SK-N-SH treated with all-trans-retinoic acid at 6 μM for 48 hours (cell line): ENCODE results near the gene USP27X.
A peak's percentile ranks its signal among the peaks of the same experiment; 100 is the strongest.

Source experiments
- ATAC-seq: fragments of 200-7000 bp; cut with Tn5 transposase; 3 replicates; pipeline ENCODE4 v1.9.1; 2020; ENCODE audit warnings: mild to moderate bottlenecking, moderate library complexity
- ARNTL ChIP-seq: fragments of 450-650 bp; formaldehyde crosslinking; IDR thresholded peaks from 2 replicates; pipeline ENCODE4 v1.5.0; 2020; ENCODE audit warnings: low read depth, mild to moderate bottlenecking, moderate library complexity, borderline replicate concordance
- BACH2 ChIP-seq: fragments of 250-450 bp; sonication (Bioruptor Pico); IDR thresholded peaks from 2 replicates; pipeline ENCODE4 v1.9.0; 2021; ENCODE audit warnings: mild to moderate bottlenecking, borderline replicate concordance
- CREB5 ChIP-seq: fragments of 250-450 bp; sonication (Bioruptor Pico); IDR thresholded peaks from 2 replicates; pipeline ENCODE4 v1.5.1; 2020; ENCODE audit warnings: low read depth, mild to moderate bottlenecking, moderate library complexity
- CSDC2 ChIP-seq: fragments of 250-450 bp; sonication (Bioruptor Pico); IDR thresholded peaks from 2 replicates; pipeline ENCODE4 v1.5.0; 2020; ENCODE audit warnings: mild to moderate bottlenecking, moderate library complexity
- CSRNP3 ChIP-seq: fragments of 250-450 bp; sonication (Bioruptor Pico); IDR thresholded peaks from 2 replicates; pipeline ENCODE4 v1.5.1; 2021; ENCODE audit warnings: mild to moderate bottlenecking, moderate library complexity
- ESRRG ChIP-seq: fragments of 250-450 bp; sonication (Bioruptor Pico); IDR thresholded peaks from 2 replicates; pipeline ENCODE4 v1.6.1; 2021; ENCODE audit warnings: mild to moderate bottlenecking
- GLIS3 ChIP-seq: fragments of 250-450 bp; sonication (Bioruptor Pico); IDR thresholded peaks from 2 replicates; pipeline ENCODE4 v1.5.0; 2020; ENCODE audit warnings: mild to moderate bottlenecking, moderate library complexity
- ISL1 ChIP-seq: fragments of 250-450 bp; sonication (Bioruptor Pico); IDR thresholded peaks from 2 replicates; pipeline ENCODE4 v2.1.2; 2022; ENCODE audit warnings: mild to moderate bottlenecking, moderate library complexity
- OSR1 ChIP-seq: fragments of 250-450 bp; sonication (Bioruptor Pico); IDR thresholded peaks from 2 replicates; pipeline ENCODE4 v1.8.0; 2022; ENCODE audit warnings: moderate library complexity, mild to moderate bottlenecking, inconsistent platforms
- POU6F1 ChIP-seq: fragments of 250-450 bp; sonication (Bioruptor Pico); IDR thresholded peaks from 2 replicates; pipeline ENCODE4 v1.8.0; 2021; ENCODE audit warnings: low read depth, mild to moderate bottlenecking, moderate library complexity, borderline replicate concordance
- PPARA ChIP-seq: fragments of 250-450 bp; sonication (Bioruptor Pico); IDR thresholded peaks from 2 replicates; pipeline ENCODE4 v1.5.0; 2020; ENCODE audit warnings: mild to moderate bottlenecking, borderline replicate concordance
- RARB ChIP-seq: fragments of 250-450 bp; sonication (Bioruptor Pico); IDR thresholded peaks from 2 replicates; pipeline ENCODE4 v1.8.0; 2021; ENCODE audit warnings: mild to moderate bottlenecking, moderate library complexity
- SNAI2 ChIP-seq: fragments of 250-450 bp; sonication (Bioruptor Pico); IDR thresholded peaks from 2 replicates; pipeline ENCODE4 v1.5.0; 2020; ENCODE audit warnings: mild to moderate bottlenecking, moderate library complexity
- TCF4 ChIP-seq: fragments of 250-450 bp; sonication (Bioruptor Pico); IDR thresholded peaks from 2 replicates; pipeline ENCODE4 v1.8.0; 2021; ENCODE audit warnings: mild to moderate bottlenecking, moderate library complexity, borderline replicate concordance
- TOX ChIP-seq: fragments of 250-450 bp; sonication (Bioruptor Pico); IDR thresholded peaks from 2 replicates; pipeline ENCODE4 v1.8.0; 2021; ENCODE audit warnings: mild to moderate bottlenecking, moderate library complexity, borderline replicate concordance
- ZC3H10 ChIP-seq: fragments of 250-450 bp; sonication (Bioruptor Pico); IDR thresholded peaks from 2 replicates; pipeline ENCODE4 v1.5.1; 2021; ENCODE audit warnings: mild to moderate bottlenecking, moderate library complexity
- ZFP3 ChIP-seq: fragments of 250-450 bp; sonication (Bioruptor Pico); IDR thresholded peaks from 2 replicates; pipeline ENCODE4 v1.5.0; 2020; ENCODE audit warnings: mild to moderate bottlenecking, moderate library complexity
- ZFP30 ChIP-seq: fragments of 450-650 bp; formaldehyde crosslinking; IDR thresholded peaks from 2 replicates; pipeline ENCODE4 v1.5.0; 2022; ENCODE audit warnings: mild to moderate bottlenecking, moderate library complexity
- ZNF565 ChIP-seq: fragments of 450-650 bp; formaldehyde crosslinking; conservative IDR thresholded peaks from 2 replicates; pipeline ENCODE4 v1.5.0; 2020; ENCODE audit warnings: low read depth, mild to moderate bottlenecking, moderate library complexity
- ZNF70 ChIP-seq: fragments of 450-650 bp; formaldehyde crosslinking; IDR thresholded peaks from 2 replicates; pipeline ENCODE4 v1.5.0; 2020; ENCODE audit warnings: mild to moderate bottlenecking, moderate library complexity
- ZNF8 ChIP-seq: fragments of 450-650 bp; formaldehyde crosslinking; IDR thresholded peaks from 2 replicates; pipeline ENCODE4 v1.5.0; 2020; ENCODE audit warnings: mild to moderate bottlenecking, moderate library complexity
- TF ChIP-seq, protein P1 (sequence below): fragments of 250-450 bp; sonication (Bioruptor Pico); IDR thresholded peaks from 2 replicates; pipeline ENCODE4 v1.8.0; 2020; ENCODE audit warnings: mild to moderate bottlenecking, moderate library complexity, borderline replicate concordance
- TF ChIP-seq, protein P2 (sequence below): fragments of 250-450 bp; sonication (Bioruptor Pico); IDR thresholded peaks from 2 replicates; pipeline ENCODE4 v1.5.0; 2020; ENCODE audit warnings: mild to moderate bottlenecking, moderate library complexity

The USP27X gene

GRCh38 chrX:49877397-49878101 is 1.7 kb upstream of the USP27X start:
- TF ChIP-seq ZNF565 (CRISPR knock-in tag) (no peak), GLIS3 (CRISPR knock-in tag) (no peak), OSR1 (no peak), ISL1 (CRISPR knock-in tag) (no peak), ZFP30 (CRISPR knock-in tag) (no peak), CREB5 (CRISPR knock-in tag) (no peak), CSRNP3 (CRISPR knock-in tag) (no peak), TOX (CRISPR knock-in tag) (no peak), ZNF70 (CRISPR knock-in tag) (no peak), ESRRG (CRISPR knock-in tag) (no peak), TCF4 (CRISPR knock-in tag) (no peak), ZNF8 (no peak), SNAI2 (CRISPR knock-in tag) (no peak), ZC3H10 (CRISPR knock-in tag) (no peak), BACH2 (CRISPR knock-in tag) (no peak), POU6F1 (CRISPR knock-in tag) (no peak), RARB (CRISPR knock-in tag) (no peak), PPARA (CRISPR knock-in tag) (no peak)
- TF ChIP-seq, protein P1, sequence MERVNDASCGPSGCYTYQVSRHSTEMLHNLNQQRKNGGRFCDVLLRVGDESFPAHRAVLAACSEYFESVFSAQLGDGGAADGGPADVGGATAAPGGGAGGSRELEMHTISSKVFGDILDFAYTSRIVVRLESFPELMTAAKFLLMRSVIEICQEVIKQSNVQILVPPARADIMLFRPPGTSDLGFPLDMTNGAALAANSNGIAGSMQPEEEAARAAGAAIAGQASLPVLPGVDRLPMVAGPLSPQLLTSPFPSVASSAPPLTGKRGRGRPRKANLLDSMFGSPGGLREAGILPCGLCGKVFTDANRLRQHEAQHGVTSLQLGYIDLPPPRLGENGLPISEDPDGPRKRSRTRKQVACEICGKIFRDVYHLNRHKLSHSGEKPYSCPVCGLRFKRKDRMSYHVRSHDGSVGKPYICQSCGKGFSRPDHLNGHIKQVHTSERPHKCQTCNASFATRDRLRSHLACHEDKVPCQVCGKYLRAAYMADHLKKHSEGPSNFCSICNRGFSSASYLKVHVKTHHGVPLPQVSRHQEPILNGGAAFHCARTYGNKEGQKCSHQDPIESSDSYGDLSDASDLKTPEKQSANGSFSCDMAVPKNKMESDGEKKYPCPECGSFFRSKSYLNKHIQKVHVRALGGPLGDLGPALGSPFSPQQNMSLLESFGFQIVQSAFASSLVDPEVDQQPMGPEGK (CRISPR knock-in tag): no peak
- TF ChIP-seq, protein P2, sequence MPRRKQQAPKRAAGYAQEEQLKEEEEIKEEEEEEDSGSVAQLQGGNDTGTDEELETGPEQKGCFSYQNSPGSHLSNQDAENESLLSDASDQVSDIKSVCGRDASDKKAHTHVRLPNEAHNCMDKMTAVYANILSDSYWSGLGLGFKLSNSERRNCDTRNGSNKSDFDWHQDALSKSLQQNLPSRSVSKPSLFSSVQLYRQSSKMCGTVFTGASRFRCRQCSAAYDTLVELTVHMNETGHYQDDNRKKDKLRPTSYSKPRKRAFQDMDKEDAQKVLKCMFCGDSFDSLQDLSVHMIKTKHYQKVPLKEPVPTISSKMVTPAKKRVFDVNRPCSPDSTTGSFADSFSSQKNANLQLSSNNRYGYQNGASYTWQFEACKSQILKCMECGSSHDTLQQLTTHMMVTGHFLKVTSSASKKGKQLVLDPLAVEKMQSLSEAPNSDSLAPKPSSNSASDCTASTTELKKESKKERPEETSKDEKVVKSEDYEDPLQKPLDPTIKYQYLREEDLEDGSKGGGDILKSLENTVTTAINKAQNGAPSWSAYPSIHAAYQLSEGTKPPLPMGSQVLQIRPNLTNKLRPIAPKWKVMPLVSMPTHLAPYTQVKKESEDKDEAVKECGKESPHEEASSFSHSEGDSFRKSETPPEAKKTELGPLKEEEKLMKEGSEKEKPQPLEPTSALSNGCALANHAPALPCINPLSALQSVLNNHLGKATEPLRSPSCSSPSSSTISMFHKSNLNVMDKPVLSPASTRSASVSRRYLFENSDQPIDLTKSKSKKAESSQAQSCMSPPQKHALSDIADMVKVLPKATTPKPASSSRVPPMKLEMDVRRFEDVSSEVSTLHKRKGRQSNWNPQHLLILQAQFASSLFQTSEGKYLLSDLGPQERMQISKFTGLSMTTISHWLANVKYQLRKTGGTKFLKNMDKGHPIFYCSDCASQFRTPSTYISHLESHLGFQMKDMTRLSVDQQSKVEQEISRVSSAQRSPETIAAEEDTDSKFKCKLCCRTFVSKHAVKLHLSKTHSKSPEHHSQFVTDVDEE (CRISPR knock-in tag): no peak
- ATAC-seq: no peak

DNA sequence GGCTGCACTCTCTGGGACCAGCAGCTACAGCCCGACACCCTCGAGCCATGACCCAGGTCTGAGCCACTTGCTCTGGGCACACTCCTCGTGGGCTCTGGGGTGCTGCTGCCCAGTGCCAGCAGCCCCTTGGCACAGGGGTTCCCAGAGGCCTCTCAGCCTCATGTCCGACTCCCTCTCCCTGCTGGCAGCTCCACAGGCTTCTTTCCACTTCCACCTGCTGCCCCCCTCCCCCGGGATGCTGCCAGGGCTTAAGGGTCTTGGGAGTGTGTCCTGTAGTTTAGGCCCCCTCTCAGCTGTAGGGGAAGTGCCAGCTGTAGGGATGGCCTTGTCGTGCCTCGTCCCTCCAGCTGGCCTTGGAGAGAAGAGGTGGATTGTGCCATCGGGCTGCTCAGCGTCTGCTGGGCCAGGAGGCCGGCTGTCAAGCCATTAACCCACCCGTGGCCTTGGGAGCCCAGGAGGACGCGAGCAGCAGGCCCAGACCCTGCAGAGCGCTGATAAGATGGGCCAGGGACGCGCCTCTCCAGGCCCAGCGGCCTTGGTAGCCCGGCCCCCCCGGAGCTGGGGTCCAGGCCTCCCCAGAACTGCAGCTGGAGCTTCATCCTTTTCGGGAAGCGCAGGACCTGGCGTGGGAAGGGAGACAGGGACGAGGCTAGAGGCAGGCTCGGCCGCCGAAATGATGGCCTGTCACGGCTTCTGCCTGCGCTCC is 1.0 kb upstream of the USP27X start:
- TF ChIP-seq TCF4 (CRISPR knock-in tag): no peak
- no peak for TF ChIP-seq TOX (CRISPR knock-in tag)
- no peak for TF ChIP-seq RARB (CRISPR knock-in tag)
- no peak for TF ChIP-seq OSR1
- no peak for TF ChIP-seq BACH2 (CRISPR knock-in tag)
- no peak for TF ChIP-seq CSDC2
- TF ChIP-seq CSRNP3 (CRISPR knock-in tag): no peak
- no peak for TF ChIP-seq ARNTL
- TF ChIP-seq ZFP3: no peak
- TF ChIP-seq GLIS3 (CRISPR knock-in tag): no peak
- TF ChIP-seq, protein P1 (CRISPR knock-in tag): no peak
- TF ChIP-seq PPARA (CRISPR knock-in tag): no peak
- no peak for TF ChIP-seq POU6F1 (CRISPR knock-in tag)
- TF ChIP-seq ESRRG (CRISPR knock-in tag): no peak
- no peak for TF ChIP-seq ZNF70 (CRISPR knock-in tag)
- no peak for TF ChIP-seq SNAI2 (CRISPR knock-in tag)
- TF ChIP-seq, all 23 proteins: peak for 0
- ATAC-seq: peak; percentile 10
